Stimulated activated CD4-positive, alpha-beta T cell treated with anti-CD3 and anti-CD28 coated beads, Interleukin-1b, Interleukin-23, amount 100 ng/mL, for 4 hours (primary cell): ENCODE results near the gene SMAD5.

ENCODE experiments used
- DNase-seq, 2 donors: peaks; one replicate each; pipeline ENCODE4 v3.0.0-alpha.2; 2020; ENCODE audit warnings: low read depth in 2 of 2

SMAD5 gene

GRCh38 chr5:136197462-136198142 lies 65.0 kb downstream of the SMAD5 start:
- no peak for DNase-seq

GRCh38 chr5:136198453-136198852 lies 65.8 kb downstream of the SMAD5 start:
- DNase-seq: no peak

- no peak for DNase-seq
These were observed 66.8 kb downstream of the SMAD5 start for GRCh38 chr5:136199408-136199807.

DNA sequence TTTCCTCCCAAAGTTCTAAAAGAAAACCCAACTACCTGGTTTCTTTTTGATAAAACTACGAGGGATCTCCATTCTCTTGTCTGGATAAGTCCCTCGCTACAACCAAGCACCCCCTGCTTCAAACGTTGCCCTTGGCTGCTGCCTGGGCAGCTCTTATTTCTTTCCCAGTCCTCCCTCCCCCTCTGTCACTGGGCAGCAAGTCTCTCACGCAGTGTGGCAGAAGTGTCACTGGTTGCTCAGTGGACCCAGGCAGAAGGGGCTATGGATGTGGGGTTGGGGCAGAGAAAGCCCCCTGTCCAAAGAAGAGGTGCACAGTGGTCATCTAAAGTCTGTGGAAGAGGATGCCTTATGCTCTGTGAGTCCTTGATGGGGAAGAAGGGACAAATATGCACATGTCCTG lies 67.5 kb downstream of the SMAD5 start:
- no peak for DNase-seq

DNA sequence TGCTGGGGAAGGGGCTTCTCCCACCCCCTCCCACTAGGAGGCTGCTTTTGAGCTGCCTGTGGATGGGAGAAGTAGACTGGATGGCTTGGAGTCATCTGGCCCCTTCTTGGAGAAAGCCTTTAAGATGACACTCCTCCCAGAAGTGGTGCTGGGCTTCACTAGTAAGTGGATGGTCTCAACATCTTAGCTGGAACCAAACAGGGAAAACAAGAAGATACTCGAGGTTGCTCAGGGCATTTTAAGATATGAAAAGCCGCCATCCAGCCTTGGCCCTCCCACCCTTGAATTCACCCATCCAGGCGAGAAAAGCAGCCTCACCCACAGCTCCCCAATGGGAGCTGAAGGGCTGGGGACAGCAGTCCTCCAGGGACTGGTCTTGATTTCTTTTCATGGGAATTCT lies 68.1 kb downstream of the SMAD5 start:
- DNase-seq: no peak

DNA sequence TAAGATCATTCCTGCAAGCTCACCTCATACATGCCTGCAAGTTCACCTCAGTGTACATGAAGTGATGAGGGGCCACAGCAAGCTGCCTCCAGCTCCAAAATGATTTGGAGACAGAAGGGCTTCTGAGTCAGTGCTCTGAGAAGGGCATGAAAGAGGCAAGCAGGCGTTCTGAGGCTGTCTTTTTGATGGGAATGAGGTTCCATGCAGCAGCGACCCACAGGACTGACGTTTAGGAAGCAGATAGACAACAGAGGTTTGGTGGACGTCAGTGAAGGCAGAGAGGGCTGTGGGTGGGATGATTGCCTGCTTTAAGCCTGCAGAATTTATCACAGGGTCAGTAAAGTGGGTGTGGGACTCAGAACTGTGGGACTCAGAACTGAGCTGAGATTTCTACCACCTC lies 69.2 kb downstream of the SMAD5 start:
- no peak for DNase-seq

GRCh38 chr5:136202469-136203205 lies 70.0 kb downstream of the SMAD5 start:
- no peak for DNase-seq

DNA sequence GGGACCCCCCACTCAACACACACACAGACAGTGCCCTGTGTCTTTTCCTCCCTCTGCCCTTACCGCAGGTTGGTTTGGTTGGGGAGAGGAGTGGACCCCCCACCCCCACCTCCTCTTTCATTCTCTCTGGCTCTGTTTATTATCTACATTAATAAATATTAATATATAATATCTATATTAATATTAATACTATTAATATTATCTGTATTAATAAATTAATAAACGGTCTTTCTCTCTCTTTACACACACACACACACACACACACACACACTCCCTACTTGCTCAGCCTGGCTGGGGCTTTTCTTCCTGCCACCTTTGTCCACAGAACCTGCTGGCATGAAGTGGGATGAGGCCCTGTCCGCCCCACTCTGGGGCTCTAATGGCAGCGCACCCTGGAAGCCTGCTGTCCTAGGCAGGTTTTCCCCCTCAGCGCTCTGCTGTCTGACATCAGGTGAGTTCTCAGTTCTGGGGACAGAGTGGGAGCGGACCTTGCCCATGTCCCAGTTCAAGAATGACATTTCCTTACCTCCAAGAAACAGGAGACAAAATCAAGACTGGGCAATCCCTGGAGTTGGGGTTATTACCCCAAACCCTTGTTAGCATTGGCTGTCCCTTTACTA lies 70.8 kb downstream of the SMAD5 start:
- DNase-seq: no peak

- no peak for DNase-seq
These were observed 72.5 kb downstream of the SMAD5 start for GRCh38 chr5:136205061-136205702.

- DNase-seq: no peak
These were observed 73.3 kb downstream of the SMAD5 start for GRCh38 chr5:136205941-136206340.

DNA sequence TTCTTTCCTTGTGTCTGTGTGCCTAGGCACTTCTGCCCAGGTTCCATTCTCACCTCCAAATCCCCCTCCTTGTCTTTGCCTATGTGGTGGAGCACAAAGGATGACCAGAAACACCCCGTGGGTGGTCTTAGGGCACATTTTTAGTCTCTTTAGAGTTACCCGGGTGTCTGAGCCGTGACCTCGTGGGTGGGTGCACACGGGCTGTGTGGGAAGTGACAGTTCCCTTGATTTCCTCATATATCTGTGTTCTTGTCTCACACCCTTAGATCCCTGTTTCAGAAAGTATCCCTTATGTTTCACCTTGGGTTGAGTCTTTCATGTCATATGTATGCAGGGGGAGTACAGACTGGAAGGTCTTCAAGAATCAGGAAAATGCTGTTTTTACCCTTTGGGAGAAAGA lies 73.7 kb downstream of the SMAD5 start:
- DNase-seq: no peak

GRCh38 chr5:136207631-136208030 lies 75.0 kb downstream of the SMAD5 start:
- DNase-seq: no peak

- DNase-seq: no peak
These were observed 76.3 kb downstream of the SMAD5 start for GRCh38 chr5:136208916-136209315.

- DNase-seq: no peak
These were observed 76.8 kb downstream of the SMAD5 start for GRCh38 chr5:136209346-136209910.

- DNase-seq: no peak
These were observed 77.6 kb downstream of the SMAD5 start for GRCh38 chr5:136210259-136210658.

DNA sequence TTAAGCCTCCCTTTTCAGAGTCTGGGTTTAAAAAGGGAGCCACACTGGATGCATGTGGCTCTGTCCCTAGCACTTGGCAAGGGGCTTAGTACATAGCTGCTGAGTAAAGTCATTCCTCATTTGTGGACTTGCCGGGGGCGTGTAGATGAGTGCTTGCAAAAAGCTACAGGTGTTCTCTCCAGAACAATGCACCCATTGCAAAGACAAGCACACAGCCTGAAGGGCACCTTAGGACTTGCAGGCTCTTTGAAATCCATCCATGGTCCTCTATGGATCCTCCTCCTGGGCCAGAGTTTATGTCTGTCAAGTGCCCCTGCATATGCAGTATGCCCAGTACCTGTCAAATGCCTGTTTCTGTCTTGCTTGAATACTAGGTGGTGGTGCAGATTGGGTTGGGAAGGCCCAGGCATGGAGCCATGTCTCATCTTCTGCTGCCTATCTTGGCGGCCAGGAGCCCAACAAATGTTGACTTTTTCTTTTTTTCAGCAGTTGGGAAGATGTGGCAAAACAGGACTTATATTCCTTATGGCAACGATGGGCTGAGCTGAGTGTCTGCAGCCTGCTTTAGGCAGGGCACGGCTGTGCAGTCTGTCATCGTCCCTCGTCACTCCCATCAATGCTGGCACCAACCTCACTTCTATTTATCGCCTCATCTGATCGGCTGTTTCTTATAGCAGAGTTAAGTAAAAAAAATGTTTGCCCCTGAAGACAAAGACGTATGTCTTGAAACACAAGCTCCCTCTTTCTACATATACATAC lies 78.8 kb downstream of the SMAD5 start:
- DNase-seq: no peak

DNA sequence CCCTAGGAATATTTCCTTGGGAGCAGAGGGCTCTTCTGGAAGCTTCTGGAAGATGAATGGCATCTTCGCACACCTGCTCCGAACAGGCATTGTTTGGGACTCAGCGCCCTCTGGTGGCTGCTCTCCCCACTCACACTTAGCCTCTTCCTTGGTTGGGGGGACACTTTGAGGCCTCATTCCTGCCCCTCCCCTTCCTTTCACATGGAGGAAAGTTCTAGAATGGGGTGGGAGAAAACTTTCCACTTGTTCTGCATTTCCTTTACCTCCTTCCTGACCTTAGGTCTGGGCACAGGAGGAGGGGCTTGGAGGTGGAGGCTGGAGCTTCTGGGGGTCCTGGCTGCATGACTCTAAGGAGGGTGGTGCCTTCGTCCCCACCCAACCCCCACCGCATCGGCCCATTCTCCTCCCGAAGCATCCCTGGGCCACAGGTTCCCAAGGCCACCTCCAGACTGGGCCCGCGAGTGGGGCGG lies 79.6 kb downstream of the SMAD5 start:
- peak; percentile 23 to 34 for DNase-seq

- no peak for DNase-seq
These were observed 81.4 kb downstream of the SMAD5 start for GRCh38 chr5:136213919-136214493.

DNA sequence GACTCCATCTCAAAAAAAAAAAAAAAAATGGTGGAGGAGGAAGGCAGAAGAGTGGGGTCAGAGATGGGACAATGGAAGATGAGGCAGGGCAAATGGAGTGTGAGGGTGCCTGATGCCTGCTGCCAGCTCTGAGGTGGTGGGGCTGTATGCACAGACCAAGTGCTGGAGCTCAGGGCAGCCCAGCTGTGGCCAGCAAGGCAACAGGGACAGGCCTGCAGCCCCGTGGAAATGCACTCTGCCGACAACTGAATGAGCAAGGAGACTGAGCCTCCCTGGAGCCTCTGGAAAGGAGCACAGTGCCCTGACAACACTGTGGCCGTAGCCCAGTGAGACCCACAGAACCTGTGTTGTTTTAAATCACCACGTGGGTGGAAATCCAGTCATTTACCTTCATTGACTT lies 83.2 kb downstream of the SMAD5 start:
- DNase-seq: no peak

DNA sequence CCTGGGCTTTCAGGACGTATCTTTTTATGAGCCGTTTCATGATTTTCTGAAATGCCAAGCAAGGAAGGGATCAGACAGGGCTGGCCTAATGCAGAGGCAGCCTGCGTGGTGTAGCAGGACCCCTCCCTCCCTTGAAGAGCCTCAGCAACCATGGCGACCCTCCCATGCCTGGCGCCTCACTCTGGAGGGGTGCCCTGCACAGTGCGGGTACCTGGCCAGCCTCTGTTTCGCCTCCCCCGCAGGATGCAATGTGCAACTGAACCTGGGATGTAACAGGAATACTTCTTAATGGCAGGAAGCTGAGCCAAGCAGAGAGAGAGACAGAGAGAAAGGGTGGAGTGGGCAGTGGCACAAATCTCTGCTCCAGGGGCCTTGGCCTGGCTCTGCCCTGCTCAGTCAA lies 83.6 kb downstream of the SMAD5 start:
- DNase-seq: no peak

DNA sequence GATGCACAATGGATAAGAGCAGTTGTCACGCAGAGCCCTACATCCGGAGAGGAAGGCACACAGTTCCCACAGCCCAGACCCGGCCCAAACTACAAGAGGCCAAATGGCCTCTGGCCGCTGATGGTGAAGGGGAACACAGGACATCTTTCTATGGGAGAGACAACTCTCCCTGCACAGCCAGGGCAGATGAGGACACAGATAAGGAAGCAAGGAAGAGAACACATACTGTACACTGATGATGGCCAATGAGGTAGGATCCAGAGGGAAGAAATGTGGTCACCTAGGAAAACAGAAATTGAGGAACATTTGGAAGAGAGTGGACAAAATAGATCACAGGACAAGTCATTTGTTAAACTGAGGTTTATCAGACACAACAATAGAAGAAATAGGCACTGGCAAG lies 88.7 kb downstream of the SMAD5 start:
- no peak for DNase-seq
